ENCODE results near the gene SUN2. TPM values are rescaled to one million over a fixed set of nuclear protein-coding genes. Genes with fewer than 3 reads are reported as not detected.
A peak's percentile ranks its signal among the peaks of the same experiment; 100 is the strongest.

The SUN2 gene
- total and polyA plus RNA-seq, 8 donors, result 44.8 to 99.2 (median 76.4) TPM

GRCh38 chr22:38699784-38700183 is 56.0 kb downstream of the SUN2 start:
- DNase-seq, result no peak
- no peak for TF ChIP-seq CTCF (IDR thresholded peaks at IDR 0.05)
- peak overlapping the region; percentile 47 to 70 (median 62) for H3K4me3 ChIP-seq
- WGBS, 2 donors, result 15 to 22% methylated on average over 6 of the region's 6 CpGs
- no peaks in the 10 kb centered on the region for H3K27me3 ChIP-seq
- no peaks in the 10 kb centered on the region for H3K36me3 ChIP-seq
- FAIRE-seq, result no peak
- H3K9me3 ChIP-seq, result no peaks in the 10 kb centered on the region
- ATAC-seq, result no peak
- peak overlapping the region; percentile 94 to 99 (median 97) for H3K27ac ChIP-seq
- intact Hi-C loops (cut with DNase I), result no loop called here
- peaks cover 38 to 43% (median 43%) of the 10 kb centered on the region in 3 donors for H3K4me1 ChIP-seq

- Histone ChIP-seq H3K4me3 (peak overlapping the region in 3 of 4 donors; percentile 56 to 70 (median 69)), H3K27me3 (no peaks in the 10 kb centered on the region), H3K4me1 (peaks cover 32 to 39% (median 37%) of the 10 kb centered on the region in 3 donors), H3K27ac (peak overlapping the region; percentile 17 to 99 (median 96)), H3K9me3 (no peaks in the 10 kb centered on the region), H3K36me3 (no peaks in the 10 kb centered on the region)
- no peak for TF ChIP-seq CTCF (IDR thresholded peaks at IDR 0.05)
- 41% methylated on average over 5 of the region's 5 CpGs for WGBS, 2 donors
- DNase-seq (no peak), ATAC-seq (no peak), FAIRE-seq (no peak)
- intact Hi-C loops (cut with DNase I), result no loop called here
These were observed 56.7 kb downstream of the SUN2 start for GRCh38 chr22:38699143-38699542.

- DNase-seq (no peak), FAIRE-seq (no peak), ATAC-seq (no peak)
- H3K4me1 ChIP-seq, result peaks cover 32 to 39% (median 37%) of the 10 kb centered on the region in 3 donors
- WGBS, 2 donors, result 92% methylated on average over 13 of the region's 13 CpGs
- no peak for TF ChIP-seq CTCF (IDR thresholded peaks at IDR 0.05)
- no peaks in the 10 kb centered on the region for H3K36me3 ChIP-seq
- intact Hi-C loops (cut with DNase I), result no loop called here
- H3K27me3 ChIP-seq, result no peaks in the 10 kb centered on the region
- H3K9me3 ChIP-seq, result no peaks in the 10 kb centered on the region
- H3K27ac ChIP-seq, result peak overlapping the region in 2 of 4 donors; percentile 58 to 97
- H3K4me3 ChIP-seq, result peak overlapping the region in 2 of 4 donors; percentile 56 to 70
These were observed 57.2 kb downstream of the SUN2 start for GRCh38 chr22:38698407-38699094.

GRCh38 chr22:38697425-38698089 is 58.2 kb downstream of the SUN2 start:
- Histone ChIP-seq H3K36me3 (no peaks in the 10 kb centered on the region), H3K4me1 (peaks cover 32 to 39% (median 37%) of the 10 kb centered on the region in 3 donors), H3K9me3 (no peaks in the 10 kb centered on the region), H3K27ac (peak overlapping the region in 2 of 4 donors; percentile 58 to 68), H3K27me3 (no peaks in the 10 kb centered on the region), H3K4me3 (peak overlapping the region in 2 of 4 donors; percentile 4 to 6)
- intact Hi-C loops (cut with DNase I), result no loop called here
- ATAC-seq (no peak), FAIRE-seq (no peak), DNase-seq (no peak)
- no peak for TF ChIP-seq CTCF (IDR thresholded peaks at IDR 0.05)
- WGBS, 2 donors, result 31 to 41% methylated on average over 8 of the region's 8 CpGs

Measured in pancreas (tissue), 10 donors.